HG02885 (cell line): ENCODE results near the gene NEURL3.
A peak's percentile ranks its signal among the peaks of the same experiment; 100 is the strongest.
"Not testable (repeated sequence)": the region's sequence is repeated elsewhere in the genome, so short reads cannot be mapped to it uniquely, and the experiment has no call there.

ENCODE experiments used
- ATAC-seq: cut with Tn5 transposase; IDR thresholded peaks from one replicate; pipeline ENCODE4 v1.9.1; 2021; ENCODE audit warnings: mild to moderate bottlenecking; ENCODE audit not compliant: unreplicated experiment, poor library complexity

NEURL3 gene

DNA sequence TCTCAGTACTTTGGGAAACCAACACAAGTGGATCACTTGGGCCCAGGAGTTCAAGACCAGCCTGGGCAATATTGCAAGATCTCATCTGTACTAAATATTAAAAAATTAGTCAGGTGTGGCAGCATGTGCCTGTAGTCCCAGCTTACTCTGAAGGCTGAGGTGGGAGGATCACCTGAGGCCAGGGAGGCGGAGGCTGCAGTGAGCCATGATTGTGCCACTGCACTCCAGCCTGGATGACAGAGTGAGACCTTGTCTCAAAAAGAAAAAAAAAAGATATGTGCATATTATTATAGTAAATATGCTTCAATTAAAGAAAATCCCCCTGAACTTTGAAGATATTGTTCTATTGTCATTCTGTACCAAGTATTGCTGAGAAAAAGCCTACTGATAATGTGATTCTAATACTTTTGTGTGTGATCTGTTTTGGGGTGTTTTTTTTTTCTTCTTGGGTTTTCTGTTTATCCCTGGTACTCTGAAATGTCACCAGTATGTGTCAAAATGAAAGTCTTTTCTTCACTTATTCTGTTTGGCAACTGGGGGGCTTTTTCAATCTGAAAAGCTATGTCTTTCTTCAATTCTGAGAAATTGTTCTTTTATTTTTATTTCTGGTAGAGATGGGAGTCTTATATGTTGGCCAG, 13.2 kb downstream of the NEURL3 start:
- ATAC-seq, result no peak

DNA sequence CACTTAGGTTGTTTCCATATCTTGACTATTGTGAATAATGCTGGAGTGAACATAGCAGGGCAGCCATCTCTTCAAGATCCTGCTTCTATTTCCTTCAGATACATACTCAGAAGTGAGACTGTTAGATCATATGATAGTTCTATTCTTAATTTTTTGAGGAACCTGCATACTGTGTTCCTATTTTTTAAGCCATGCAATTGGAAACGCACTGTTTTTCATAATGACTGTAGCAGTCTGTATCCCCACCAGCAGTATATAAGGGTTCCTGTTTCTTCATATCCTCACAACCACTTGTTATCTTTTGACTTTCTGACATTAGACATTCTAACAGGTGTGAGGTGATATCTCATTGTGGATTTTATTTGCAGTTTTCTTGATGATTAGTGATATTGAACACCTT, 15.5 kb downstream of the NEURL3 start:
- no peak for ATAC-seq

DNA sequence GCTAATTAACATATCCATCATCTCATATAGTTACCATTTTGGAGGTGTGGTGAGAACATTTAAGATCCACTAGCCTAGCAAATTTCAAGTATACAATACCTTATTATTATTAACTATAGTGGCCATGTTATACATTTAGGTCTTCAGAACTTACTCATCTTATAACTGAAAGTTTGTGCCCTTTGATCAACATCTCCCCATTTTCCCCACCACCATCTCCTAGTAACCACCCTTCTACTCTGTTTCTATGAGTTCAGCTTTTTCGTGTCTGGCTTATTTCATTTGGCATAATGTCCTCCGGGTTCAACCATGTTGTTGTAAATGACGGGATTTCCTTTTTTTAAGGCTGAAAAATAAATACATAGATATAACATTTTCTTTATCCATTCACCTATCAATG, 15.9 kb downstream of the NEURL3 start:
- no peak for ATAC-seq

DNA sequence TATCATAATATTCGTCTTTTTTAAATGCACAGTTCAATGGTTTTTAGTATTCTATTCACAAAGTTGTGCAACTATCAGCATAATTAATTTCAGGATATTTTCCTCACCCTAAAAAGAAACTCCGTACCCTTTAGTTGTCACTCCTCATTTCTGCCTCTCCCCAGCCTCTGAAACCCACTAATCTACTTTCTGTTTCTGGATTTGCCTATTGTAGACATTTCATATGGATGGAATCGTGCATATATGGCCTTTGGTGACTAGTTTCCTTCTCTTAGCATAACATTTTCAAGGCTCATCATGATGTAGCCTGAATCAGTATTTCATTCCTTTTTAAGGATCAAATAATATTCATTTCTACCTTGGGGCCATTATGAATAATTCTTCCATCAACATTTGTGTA, 18.5 kb downstream of the NEURL3 start:
- ATAC-seq, result no peak

DNA sequence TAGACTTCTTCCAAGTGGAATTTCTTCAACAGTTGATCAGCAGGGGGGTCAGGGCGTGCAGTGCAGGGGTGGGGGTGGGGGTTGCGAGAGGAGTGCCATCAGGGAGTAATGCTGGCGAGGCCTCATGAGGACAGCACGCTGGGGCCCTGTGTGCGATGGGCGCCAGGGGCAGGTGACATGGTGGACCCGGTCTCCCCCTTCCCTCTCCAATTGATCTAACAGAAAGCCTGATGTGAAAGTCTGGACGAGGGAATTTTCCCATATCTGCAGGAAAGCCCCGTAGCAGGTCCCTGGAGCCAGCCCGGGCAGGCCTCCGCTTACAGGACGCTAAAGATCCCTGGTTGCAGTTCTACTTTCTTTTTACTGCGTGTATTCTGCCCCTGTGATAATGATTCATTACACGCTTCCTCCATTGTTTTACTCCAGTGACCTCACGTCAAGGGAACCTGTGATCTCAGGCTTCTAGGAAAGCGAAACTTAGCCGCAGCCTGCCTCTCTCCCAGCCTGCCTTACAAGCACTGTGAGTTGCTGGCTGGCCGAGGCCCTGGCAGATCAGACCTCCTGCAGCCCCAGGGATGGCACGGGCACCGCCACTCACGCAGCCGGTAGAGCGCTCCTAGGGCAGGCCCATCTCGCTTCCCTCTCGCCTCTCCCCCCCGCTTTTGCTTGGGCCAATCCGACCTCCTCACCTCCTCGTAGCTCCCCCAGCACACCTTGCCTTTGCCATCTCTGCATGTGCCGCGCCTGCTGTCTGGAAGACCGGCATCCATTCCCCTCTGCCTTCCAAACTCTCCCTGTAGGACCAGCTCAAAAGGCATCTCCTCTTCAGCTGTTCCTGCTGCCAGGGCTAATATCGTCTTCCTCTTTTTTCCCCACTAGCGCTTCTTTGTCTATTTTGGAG, 19.2 kb downstream of the NEURL3 start:
- peak; percentile 81 for ATAC-seq

DNA sequence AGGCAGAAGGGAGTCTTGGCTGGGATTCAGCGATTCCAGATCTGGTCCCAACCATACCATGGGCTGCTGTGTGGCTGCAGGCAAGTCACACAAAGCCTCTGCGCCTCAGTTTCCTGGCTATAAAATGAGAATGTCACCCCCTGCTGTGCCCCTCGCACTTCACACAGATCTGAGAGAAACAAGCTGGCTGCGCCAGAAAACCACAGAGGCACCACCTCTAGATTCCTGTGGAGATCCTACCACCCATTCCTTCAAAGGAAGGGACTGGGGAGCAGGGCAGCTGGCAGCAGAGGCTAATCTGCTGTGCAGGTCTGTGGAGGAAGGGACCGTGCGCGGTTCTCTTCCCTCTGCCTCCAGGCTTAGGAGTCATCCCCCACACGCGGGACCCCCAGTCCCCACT, 19.8 kb downstream of the NEURL3 start:
- no peak for ATAC-seq

DNA sequence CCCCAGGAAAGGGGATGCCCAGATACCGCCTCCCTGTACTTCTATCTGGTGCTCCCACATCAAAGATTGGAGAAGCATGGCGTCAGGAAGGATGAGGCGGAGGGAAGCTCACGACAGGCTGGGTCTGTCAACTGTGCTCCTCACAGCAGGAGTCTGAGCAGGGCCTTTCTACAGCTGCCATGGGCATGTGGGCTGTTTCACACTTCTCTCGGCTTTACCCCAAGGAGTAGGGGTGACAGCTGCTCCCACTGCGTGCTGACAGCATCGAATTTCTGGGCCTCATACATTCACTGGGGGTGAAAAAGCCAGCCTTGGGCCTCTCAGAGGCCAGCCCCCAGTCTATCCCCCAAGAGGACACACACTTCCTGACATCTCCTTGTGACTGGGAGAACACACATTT, 21.1 kb downstream of the NEURL3 start:
- ATAC-seq, result no peak

DNA sequence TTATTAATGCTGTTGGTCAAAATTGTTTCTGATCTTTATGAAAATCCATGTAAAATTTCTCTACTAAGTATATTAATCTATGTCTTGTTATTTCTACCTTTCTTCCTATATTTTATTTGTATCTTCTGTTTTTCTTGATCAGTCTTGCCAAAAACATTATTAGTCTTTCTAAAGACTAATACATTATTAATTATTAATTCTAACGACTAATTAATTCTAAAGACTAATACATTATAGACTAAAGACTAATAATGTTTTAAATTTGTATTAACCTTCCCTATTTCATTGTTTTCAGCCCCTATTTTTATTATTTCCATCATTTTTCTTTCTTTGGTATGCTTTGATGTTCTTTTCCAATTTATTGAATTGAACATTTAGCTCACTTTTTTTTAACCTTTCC, 27.7 kb downstream of the NEURL3 start:
- ATAC-seq, result no peak

DNA sequence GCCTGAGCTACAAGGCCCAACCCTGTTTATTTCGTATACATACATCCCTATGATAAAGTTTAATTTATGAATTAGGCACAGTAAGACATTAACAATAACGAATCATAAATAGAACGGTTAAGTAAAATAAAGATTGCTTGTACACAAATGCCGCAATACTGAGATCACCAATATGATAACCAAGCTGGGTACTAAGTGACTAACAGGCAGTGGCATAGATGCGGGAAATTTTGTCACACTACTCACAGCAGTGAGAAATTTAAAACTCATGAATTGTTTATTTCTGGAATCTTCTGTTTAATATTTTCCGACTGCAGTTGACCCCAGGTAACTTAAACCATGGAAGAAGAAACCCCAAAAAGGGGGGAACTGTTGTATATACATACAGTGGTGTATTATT, 33.4 kb downstream of the NEURL3 start:
- no peak for ATAC-seq

DNA sequence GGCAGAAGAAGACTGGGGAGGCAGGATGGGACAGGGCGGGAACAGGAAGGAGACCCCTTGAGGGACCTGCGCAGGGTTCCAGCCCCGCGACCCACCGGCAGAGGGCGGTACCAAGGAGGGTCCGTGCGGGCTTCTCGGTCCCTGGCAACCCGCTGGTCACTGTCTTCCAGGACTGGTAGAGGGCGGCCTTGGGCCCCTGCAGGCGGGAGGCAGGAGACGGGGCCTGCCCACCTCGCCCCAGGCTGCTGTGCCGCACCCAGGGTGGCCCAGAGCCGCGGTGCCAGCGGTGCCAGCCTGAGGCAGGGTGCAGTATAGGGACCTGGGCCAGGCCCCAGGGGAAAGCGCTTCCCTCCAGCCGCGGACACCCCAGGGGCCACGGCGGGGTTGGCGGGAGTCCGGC, 34.5 kb downstream of the NEURL3 start:
- ATAC-seq, result no peak

DNA sequence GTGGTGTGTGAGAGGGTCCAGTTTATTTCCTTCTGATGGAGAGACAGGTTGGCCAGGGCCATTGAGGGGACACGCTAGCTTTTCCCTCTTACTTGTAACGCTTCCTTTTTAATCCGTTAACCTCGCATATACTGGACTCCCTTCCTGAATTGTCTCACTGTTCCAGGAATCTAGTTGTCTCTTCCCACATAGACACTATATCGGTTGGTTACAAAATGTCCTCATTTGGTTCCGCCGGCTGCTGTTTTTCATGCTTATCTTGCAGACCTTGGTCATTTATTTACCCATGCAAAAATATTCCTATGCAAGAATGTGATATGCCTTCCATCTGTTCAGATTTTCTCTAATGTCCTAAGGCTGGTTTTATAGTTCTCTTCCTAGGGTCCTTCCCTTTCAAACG, 35.0 kb downstream of the NEURL3 start:
- no peak for ATAC-seq

DNA sequence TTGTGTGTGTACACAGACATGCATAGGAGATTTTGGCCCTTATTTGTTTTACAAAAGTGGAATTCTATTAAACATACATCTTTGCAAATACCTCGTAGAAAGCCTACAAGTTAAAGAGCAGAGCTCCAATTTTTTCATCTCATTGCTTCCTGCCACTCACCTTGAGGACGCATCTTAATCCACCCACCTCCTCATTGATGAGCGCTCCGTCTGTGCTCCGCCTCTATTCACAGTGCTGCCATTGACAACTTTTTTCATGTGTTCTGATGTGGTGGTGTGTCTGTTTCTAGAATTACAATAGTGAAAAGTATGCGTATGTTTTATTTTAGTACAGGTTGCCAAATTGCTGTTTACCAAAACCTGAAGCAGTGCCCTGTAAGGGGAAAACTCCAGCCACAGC, 36.3 kb downstream of the NEURL3 start:
- ATAC-seq, result no peak

DNA sequence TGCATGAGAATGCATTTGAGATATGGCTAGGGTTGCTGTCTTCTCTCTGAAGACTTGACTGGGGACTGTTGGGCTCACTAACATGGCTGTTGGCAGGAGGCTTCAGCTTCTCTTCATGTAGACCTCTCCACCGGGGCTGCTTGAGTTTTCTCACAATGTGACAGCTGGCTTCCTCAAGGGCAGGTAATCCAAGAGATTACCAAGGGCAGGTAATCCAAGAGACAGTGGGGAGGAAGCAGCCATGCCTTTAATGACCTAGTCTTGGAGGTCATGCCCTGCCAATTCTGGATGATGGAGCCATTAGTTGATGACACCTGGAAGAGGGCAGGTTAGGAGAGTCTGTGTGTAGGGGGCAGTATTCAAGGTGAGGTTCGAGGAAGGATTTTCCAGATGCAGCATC, 40.5 kb downstream of the NEURL3 start:
- ATAC-seq, result no peak

DNA sequence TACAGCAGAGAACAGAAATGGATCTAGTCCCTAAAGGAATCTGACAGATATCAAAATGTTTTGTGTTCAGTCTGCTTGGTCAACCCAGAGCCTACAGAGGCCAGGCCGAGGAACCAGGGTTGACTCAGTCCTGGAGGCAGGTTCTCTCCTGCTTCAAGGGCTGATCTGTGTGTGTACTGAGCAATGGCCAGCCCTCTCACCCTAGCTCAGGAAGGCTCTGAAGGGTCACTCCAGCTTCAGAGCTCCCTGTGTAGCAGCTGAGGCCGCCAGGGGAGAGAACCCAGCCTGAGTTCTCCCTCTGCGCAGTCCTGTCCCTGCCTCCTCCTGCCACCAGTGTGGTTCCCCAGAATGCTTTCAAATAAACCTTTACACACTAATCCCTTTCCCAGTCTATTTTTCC, 41.1 kb downstream of the NEURL3 start:
- no peak for ATAC-seq

DNA sequence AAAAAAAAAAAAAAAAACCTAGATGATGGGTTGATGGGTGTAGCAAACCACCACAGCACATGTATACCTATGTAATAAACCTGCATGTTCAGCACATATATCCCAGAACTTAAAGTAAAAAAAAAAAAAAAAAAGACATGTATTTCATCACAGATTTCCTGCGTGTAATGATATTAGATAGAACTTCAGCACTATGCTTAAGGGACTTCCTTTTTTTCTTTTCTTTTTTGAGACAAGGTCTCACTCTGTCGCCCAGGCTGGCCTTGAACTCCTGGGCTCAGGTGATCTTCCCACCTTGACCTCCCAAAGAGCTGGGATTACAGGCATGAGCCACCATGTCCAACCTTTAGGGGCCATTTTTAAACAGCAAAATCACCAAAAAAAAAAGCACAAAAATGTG, 42.0 kb downstream of the NEURL3 start:
- ATAC-seq, result no peak

DNA sequence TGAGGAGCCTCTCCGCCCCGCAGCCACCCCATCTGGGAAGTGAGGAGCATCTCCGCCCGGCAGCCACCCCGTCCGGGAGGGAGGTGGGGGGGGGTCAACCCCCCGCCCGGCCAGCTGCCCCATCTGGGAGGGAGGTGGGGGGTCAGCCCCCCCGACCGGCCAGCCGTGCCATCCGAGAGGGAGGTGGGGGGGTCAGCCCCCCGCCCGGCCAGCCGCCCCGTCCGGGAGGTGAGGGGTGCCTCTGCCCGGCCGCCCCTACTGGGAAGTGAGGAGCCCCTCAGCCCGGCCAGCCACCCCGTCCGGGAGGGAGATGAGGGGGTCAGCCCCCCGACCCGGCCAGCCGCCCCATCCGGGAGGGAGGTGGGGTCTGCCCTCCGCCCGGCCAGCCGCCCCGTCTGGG, 43.5 kb downstream of the NEURL3 start:
- not testable (repeated sequence) for ATAC-seq

DNA sequence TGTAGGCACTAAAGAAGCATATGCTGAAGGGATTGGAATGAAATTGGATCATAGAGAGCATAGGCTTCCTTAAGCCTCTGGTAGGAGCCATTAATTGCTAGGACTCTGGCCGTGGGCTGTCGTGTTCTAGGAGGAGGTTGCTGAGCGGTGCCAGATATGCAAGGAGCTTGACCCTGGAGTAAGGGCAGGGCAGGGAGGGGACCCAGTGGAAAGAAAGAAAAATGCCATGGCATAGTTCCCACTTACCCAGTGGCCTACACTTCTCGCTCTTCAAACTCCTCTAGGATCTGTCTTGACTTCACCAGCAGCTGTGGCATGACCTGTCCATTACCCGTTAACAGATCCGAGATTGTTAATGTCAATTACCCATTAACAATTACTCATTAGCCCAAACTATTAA, 53.1 kb downstream of the NEURL3 start:
- ATAC-seq, result no peak

DNA sequence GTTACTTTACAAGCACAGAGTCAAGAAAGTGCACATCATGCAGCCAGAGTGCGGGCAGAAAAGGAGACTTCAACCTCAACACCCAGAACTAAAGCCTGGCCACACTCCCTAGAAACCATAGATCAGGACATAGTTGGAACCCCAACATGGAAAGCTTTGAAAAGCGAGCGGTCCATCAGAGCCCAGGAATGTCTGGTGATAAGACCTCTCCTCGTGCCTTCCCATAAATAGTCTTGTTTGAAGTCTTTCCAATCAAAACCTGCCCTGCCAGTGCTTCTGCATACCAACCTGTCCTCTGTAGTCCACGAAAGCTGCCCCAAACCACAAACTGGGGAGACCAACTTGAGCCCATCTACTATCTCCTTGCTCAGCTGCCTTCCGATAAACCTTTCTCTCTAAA, 55.5 kb downstream of the NEURL3 start:
- ATAC-seq, result no peak

DNA sequence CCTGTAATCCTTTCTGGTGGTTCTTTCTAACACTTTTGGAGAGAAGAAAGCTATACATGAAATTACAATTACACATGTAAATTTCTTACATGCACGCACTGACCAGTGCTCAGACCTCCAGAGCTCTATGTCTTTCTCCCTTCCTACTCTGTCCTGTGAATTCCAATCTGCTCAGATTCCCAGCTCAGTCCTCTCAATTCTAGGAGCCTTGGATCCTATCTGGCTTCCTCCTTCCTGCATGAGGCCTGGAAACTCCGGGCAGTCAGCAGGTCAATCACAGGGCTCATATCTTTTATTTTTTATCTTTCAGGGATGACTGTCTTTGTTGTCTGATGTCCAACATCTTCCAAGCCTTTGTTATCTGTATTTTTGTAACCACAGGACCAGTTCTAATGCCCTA, 56.0 kb downstream of the NEURL3 start:
- no peak for ATAC-seq

DNA sequence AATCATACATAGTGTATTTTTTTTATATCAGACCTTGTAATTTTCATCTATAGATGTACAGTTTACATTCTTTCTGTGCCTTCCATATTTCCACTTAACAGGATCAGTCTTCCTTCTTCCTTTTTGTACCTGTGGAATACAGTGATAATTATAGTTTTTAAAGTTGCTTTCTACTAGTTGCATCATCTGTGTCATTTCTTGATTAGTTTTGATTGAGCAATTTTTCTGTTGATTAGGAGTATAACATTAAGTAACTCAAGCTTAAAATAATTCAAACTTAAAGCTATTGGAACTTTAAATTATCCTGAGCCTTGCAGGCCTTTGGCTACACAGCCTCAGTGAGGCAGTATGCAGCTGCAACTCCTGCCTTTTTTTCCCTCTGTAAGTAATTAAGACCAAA, 57.4 kb downstream of the NEURL3 start:
- no peak for ATAC-seq
